Left lung (tissue), 10 donors: ENCODE measurements around the gene SIPA1L3. TPM values are rescaled to one million over a fixed set of nuclear protein-coding genes. Genes with fewer than 3 reads are reported as not detected.

Source experiments
- ATAC-seq: fragments of 200-7000 bp; cut with Tn5 transposase; one replicate; pipeline ENCODE4 v1.9.1; 2020; ENCODE audit warnings: moderate library complexity
- DNase-seq, 4 donors: peaks; one replicate each; pipeline ENCODE4 v3.0.0-alpha.2; 2013 to 2020
- H3K27ac ChIP-seq, 2 donors: fragments of 200-600 bp; sonication (generic) in 1 of 2; one replicate each; pipeline versions ENCODE4 v1.5.0 to v1.8.0; 2020 to 2021
- H3K27me3 ChIP-seq, 2 donors: fragments of 200-600 bp; sonication (generic) in 1 of 2; one replicate each; pipeline versions ENCODE4 v1.5.0 to v1.8.0; 2020 to 2021
- H3K36me3 ChIP-seq, 2 donors: fragments of 200-600 bp; sonication (generic) in 1 of 2; one replicate each; pipeline versions ENCODE4 v1.5.0 to v1.8.0; 2020 to 2021
- H3K4me1 ChIP-seq, 2 donors: fragments of 200-600 bp; one replicate each; pipeline ENCODE4 v1.8.0; 2021
- H3K4me3 ChIP-seq, 2 donors: fragments of 200-600 bp; sonication (generic) in 1 of 2; one replicate each; pipeline versions ENCODE4 v1.5.0 to v1.8.0; 2020 to 2021; ENCODE audit warnings: mild to moderate bottlenecking in 1 of 2
- H3K9me3 ChIP-seq, 2 donors: fragments of 200-600 bp; sonication (generic) in 1 of 2; one replicate each; pipeline versions ENCODE4 v1.5.0 to v1.8.0; 2020 to 2021
- CTCF ChIP-seq, 2 donors: fragments of 200-600 bp; sonication (generic) in 1 of 2; IDR thresholded peaks; one replicate each; pipeline versions ENCODE4 v1.5.0 to v1.8.0; 2021; ENCODE audit warnings: antibody characterized with exemption in 2 of 2
- intact Hi-C, 2 donors: fragments of 100-400 bp; cut with DNase I; formaldehyde crosslinking; loops; one replicate each; pipeline versions ENCODE4 v1.11.2 to v1.14.2; 2022
- polyA plus RNA-seq, 6 donors: library from polyadenylated mRNA; unstranded; fragments of 120-200 nt; gene quantifications; one replicate each; pipeline ENCODE4 v1.2.1, GENCODE V29; 2013; ENCODE audit not compliant: insufficient read length in 6 of 6
- total RNA-seq, 2 donors: library from RNA; stranded (reverse); fragmentation: NEBNext Ultra II Directional; extraction: Animal tissue kit (Norgen Biotek cat#: 25700); gene quantifications; one replicate each; pipeline ENCODE4 v1.2.1, GENCODE V29; 2021
- donor health status: DM: no; HTN: yes; CAD: no.
- donor health status: DM: no; HTN: no; CAD: no.

Gene SIPA1L3
- total and polyA plus RNA-seq, 8 donors = 22.7 to 59.0 (median 27.4) TPM

DNA sequence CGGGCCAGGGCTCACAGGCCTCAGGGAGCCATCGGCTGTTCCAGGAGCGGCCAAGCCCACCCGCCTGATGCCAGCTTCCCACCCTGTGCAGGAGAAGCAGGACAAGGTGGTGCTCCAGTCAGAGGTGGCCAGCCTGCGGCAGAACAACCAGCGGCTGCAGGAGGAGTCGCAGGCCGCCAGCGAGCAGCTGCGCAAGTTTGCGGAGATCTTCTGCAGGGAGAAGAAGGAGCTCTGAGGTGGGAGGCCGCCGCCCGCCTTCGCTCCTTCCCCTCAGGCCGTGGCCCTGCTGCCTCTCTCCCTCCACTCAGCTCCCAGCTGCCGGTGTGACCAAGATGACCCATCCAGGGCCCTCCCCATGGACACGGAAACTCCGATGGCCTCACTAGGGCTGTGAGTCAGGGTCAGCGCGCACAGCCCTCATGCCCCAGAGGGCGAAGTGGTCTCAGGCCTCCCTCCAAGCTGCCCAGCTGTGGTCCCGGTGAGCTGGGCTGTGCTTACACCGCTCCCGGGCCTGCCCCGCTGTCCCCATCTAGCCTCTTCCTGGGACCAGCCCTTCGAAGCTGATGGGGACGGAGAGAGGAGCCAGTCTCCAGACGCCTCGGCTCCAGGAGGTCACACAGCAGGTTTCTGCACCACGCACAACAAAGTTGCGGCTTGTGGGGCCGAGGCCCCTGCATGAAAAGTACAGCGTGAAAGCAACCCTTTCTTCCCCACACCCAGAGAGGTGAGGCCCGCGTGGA lies 299.2 kb downstream of the SIPA1L3 start:
- intact Hi-C loops = no loop called here
- TF ChIP-seq CTCF (IDR thresholded peaks at IDR 0.05) = no peak
- Histone ChIP-seq H3K27ac (no peak overlapping the region), H3K4me3 (no peak overlapping the region), H3K27me3 (peaks cover 9 to 31% of the 10 kb centered on the region in 2 donors), H3K9me3 (no peaks in the 10 kb centered on the region), H3K4me1 (peaks cover under 1 to 25% of the 10 kb centered on the region in 2 donors), H3K36me3 (peaks cover 0 to 64% of the 10 kb centered on the region in 2 donors)
- ATAC-seq (no peak), DNase-seq (no peak)

DNA sequence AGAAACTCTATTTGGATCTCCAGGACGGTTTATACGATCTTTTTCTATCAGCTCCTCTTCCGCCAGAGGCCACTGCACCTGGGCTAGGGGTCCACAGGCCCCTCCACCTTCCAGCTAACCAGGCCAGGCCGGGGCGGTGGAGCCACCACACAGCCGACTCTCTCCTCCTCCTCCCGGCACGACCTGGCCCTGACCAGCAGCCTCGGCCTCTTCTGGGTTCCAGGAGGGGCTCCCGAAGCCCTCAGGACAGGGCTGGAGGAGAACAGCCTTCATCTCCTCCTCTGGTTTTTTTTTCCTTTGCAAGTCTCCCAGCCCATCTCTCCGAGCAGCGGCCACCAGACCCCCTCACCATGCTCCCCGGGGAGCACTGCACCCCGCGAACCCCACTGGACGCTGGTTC lies 299.9 kb downstream of the SIPA1L3 start:
- peaks cover 16 to 39% of the 10 kb centered on the region in 2 donors for H3K27me3 ChIP-seq
- H3K9me3 ChIP-seq = no peaks in the 10 kb centered on the region
- intact Hi-C loops = no loop called here
- H3K4me3 ChIP-seq = no peak overlapping the region
- peaks cover 4 to 28% of the 10 kb centered on the region in 2 donors for H3K4me1 ChIP-seq
- no peak overlapping the region for H3K27ac ChIP-seq
- no peak for ATAC-seq
- DNase-seq = no peak
- H3K36me3 ChIP-seq = peaks cover 0 to 57% of the 10 kb centered on the region in 2 donors
- TF ChIP-seq CTCF (IDR thresholded peaks at IDR 0.05) = no peak

DNA sequence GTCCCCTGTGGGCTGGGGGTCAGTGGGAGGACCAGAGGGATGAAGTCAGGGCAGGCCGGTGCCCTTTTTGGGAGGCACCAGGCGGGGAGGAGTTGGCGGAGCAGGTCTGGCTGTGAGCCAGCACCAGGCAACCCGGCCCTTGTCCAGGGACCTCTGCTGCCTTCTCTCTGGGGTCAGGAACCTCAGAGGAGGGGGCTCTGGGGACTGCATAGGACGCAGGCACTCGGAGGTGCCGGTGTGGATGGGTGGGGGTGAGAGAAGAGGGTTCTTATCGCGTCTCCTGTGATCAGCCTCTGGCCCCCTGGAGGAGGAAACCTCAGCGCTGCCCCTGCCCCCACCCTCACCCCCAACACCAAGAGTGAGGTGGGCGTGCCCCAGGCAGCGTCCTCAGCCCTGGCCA lies 300.5 kb downstream of the SIPA1L3 start:
- H3K27ac ChIP-seq = no peak overlapping the region
- DNase-seq = no peak
- H3K9me3 ChIP-seq = no peaks in the 10 kb centered on the region
- H3K4me3 ChIP-seq = no peak overlapping the region
- peaks cover 4 to 28% of the 10 kb centered on the region in 2 donors for H3K4me1 ChIP-seq
- H3K27me3 ChIP-seq = peaks cover 16 to 45% of the 10 kb centered on the region in 2 donors
- peaks cover 0 to 50% of the 10 kb centered on the region in 2 donors for H3K36me3 ChIP-seq
- intact Hi-C loops = no loop called here
- no peak for TF ChIP-seq CTCF (IDR thresholded peaks at IDR 0.05)
- no peak for ATAC-seq

- Histone ChIP-seq H3K36me3 (peaks cover 0 to 40% of the 10 kb centered on the region in 2 donors), H3K4me1 (peaks cover 4 to 28% of the 10 kb centered on the region in 2 donors), H3K4me3 (no peak overlapping the region), H3K9me3 (no peaks in the 10 kb centered on the region), H3K27me3 (peaks cover 16 to 55% of the 10 kb centered on the region in 2 donors), H3K27ac (no peak overlapping the region)
- DNase-seq (no peak), ATAC-seq (no peak)
- intact Hi-C loops = no loop called here
- TF ChIP-seq CTCF (IDR thresholded peaks at IDR 0.05) = no peak
These were observed 301.6 kb downstream of the SIPA1L3 start for GRCh38 chr19:38208571-38208970.

DNA sequence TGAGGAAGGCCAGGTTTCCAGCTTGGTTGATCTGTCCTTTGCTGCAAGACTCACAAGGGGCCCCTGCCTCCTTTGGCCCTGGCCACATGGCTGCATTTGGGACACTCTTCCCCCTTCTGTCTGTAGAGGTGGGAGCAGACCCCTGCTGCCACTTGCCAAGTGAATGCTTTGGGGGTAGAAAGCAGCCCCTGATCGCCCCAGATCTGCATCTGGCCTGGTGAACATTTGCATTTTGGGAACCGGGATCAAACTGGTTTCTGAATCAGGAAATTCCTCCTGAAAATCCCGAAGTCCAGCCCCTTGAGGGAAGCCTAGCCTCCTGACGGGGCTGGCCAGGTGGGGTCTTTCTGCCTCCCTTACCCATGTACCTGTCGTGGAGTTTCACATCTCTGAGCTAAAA lies 302.1 kb downstream of the SIPA1L3 start:
- Histone ChIP-seq H3K27me3 (peaks cover 16 to 61% of the 10 kb centered on the region in 2 donors), H3K27ac (peak overlapping the region in 1 of 2 donors; percentile 59), H3K9me3 (no peaks in the 10 kb centered on the region), H3K4me3 (no peak overlapping the region), H3K36me3 (peaks cover 0 to 34% of the 10 kb centered on the region in 2 donors), H3K4me1 (peaks cover 4 to 28% of the 10 kb centered on the region in 2 donors)
- intact Hi-C loops = no loop called here
- ATAC-seq (no peak), DNase-seq (no peak)
- TF ChIP-seq CTCF (IDR thresholded peaks at IDR 0.05) = no peak
